Stomach (tissue), 9 donors: ENCODE data around the gene PRKACA. TPM values are rescaled to one million over a fixed set of nuclear protein-coding genes. Genes with fewer than 3 reads are reported as not detected.

ENCODE experiments used
- DNase-seq, 2 donors: peaks; one replicate each; pipeline versions ENCODE4 v3.0.0 to v3.0.0-alpha.2; 2013 to 2019
- H3K27ac ChIP-seq, 5 donors: fragments of 200-600 bp in 4 of 5; sonication (generic) in 4 of 5; one replicate each; pipeline ENCODE4 v1.5.1; 2013 to 2019; ENCODE audit warnings: mild to moderate bottlenecking in 1 of 5, moderate library complexity in 1 of 5
- H3K27me3 ChIP-seq, 3 donors: fragments of 200-600 bp; sonication (generic); one replicate each; pipeline ENCODE4 v1.5.1; 2017 to 2019; ENCODE audit warnings: mixed run types in 1 of 3
- H3K36me3 ChIP-seq, 4 donors: fragments of 200-600 bp; sonication (generic); 1 replicate in 3 of 4; 2 replicates in 1 of 4; pipeline ENCODE4 v1.5.1; 2016 to 2019
- H3K4me1 ChIP-seq, 4 donors: fragments of 200-600 bp; sonication (generic); one replicate each; pipeline ENCODE4 v1.5.1; 2016 to 2019
- H3K4me3 ChIP-seq, 4 donors: fragments of 200-600 bp; sonication (generic) in 3 of 4; one replicate each; pipeline ENCODE4 v1.5.1; 2016 to 2019; ENCODE audit warnings: mild to moderate bottlenecking in 1 of 4
- H3K9me3 ChIP-seq, 4 donors: fragments of 200-600 bp; sonication (generic); one replicate each; pipeline ENCODE4 v1.5.1; 2016 to 2019
- EP300 ChIP-seq: sonication (generic); formaldehyde crosslinking; IDR thresholded peaks from one replicate; pipeline ENCODE4 v1.6.1; 2017; ENCODE audit warnings: antibody characterized with exemption
- POLR2A ChIP-seq, 4 donors: fragments of 450-650 bp; IDR thresholded peaks; one replicate each; pipeline ENCODE4 v1.6.1; 2016; ENCODE audit warnings: antibody characterized with exemption in 4 of 4, control low read depth in 2 of 4, mild to moderate bottlenecking in 1 of 4, moderate library complexity in 1 of 4
- POLR2AphosphoS5 ChIP-seq, 3 donors: sonication (generic); formaldehyde crosslinking; IDR thresholded peaks; one replicate each; pipeline ENCODE4 v1.6.1; 2016; ENCODE audit warnings: antibody characterized with exemption in 3 of 3
- WGBS, 5 donors: extraction: QIAGEN DNeasy Blood & Tissue Kit in 3 of 5; methylation state at CpG; one replicate each; pipeline versions ENCODE4 v1.1.5 to v1.1.7; 2013 to 2018; 5-methylcytosine and 5-hydroxymethylcytosine counted together
- intact Hi-C: fragments of 100-400 bp; cut with DNase I; formaldehyde crosslinking; loops from one replicate; pipeline ENCODE4 v1.15.1; 2023; ENCODE audit warnings: low total_unique reads
- polyA plus RNA-seq, 3 donors: library from polyadenylated mRNA; stranded (reverse); fragments of 200-250 nt; gene quantifications; one replicate each; pipeline ENCODE4 v1.2.3, GENCODE V29; 2013
- total RNA-seq, 5 donors: library from RNA; depleted of rRNA; stranded (reverse); fragments of >200 nt; gene quantifications; one replicate each; pipeline versions ENCODE4 v1.1.0 to v1.2.3, GENCODE V29; 2014 to 2016
- TF ChIP-seq, protein P1 (sequence below), 7 experiments: fragments of 450-650 bp in 4 of 7; fragments of 200-600 bp in 3 of 7; sonication (generic) in 3 of 7; IDR thresholded peaks; one replicate each; pipeline ENCODE4 v1.5.1; 2016 to 2019; ENCODE audit warnings: antibody characterized with exemption in 7 of 7, control low read depth in 2 of 7, mild to moderate bottlenecking in 1 of 7
- donor health status: healthy with polysubstance abuse.
- donor health status: Bipolar disorder and iron deficiency.
- donor health status: healthy.

PRKACA gene
- total and polyA plus RNA-seq, 8 donors, result 14.7 to 159 (median 29.9) TPM

DNA sequence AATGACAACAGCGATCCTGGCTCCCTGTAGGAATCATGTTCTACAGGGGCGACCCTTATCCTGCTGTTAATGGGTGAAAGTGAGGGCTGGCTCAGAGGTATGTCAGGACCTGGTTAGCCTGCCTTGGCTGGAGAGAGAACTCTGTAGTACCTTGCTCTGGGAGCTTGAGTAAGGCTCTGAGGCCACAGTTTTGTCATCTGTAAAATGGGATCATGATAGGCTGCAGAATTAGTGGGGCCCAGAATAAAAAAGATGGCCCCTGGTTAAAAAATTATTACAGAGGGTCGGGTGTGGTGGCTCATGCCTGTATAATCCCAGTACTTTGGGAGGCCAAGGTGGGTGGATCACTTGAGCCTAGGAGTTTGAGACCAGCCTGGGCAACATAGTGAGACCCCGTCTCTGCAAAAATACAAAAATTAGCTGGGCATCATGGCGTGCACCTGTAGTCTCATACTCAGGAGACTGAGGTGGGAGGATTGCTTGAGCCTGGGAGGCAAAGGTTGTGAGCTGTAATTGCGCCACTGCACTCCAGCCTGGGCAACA lies 16.5 kb downstream of the PRKACA start:
- H3K36me3 ChIP-seq, result peaks cover 47 to 99% (median 98%) of the 10 kb centered on the region in 4 donors
- H3K4me1 ChIP-seq, result no peaks in the 10 kb centered on the region
- no peaks in the 10 kb centered on the region for H3K27me3 ChIP-seq
- H3K27ac ChIP-seq, result no peak overlapping the region
- TF ChIP-seq POLR2A (IDR thresholded peaks at IDR 0.05), result no peak
- TF ChIP-seq, protein P1, sequence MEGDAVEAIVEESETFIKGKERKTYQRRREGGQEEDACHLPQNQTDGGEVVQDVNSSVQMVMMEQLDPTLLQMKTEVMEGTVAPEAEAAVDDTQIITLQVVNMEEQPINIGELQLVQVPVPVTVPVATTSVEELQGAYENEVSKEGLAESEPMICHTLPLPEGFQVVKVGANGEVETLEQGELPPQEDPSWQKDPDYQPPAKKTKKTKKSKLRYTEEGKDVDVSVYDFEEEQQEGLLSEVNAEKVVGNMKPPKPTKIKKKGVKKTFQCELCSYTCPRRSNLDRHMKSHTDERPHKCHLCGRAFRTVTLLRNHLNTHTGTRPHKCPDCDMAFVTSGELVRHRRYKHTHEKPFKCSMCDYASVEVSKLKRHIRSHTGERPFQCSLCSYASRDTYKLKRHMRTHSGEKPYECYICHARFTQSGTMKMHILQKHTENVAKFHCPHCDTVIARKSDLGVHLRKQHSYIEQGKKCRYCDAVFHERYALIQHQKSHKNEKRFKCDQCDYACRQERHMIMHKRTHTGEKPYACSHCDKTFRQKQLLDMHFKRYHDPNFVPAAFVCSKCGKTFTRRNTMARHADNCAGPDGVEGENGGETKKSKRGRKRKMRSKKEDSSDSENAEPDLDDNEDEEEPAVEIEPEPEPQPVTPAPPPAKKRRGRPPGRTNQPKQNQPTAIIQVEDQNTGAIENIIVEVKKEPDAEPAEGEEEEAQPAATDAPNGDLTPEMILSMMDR (IDR thresholded peaks at IDR 0.05), result no peak
- TF ChIP-seq EP300, result no peak
- TF ChIP-seq POLR2AphosphoS5 (IDR thresholded peaks at IDR 0.05), result no peak
- WGBS, 5 donors, result 95 to 97% (median 96%) methylated on average over 6 of the region's 6 CpGs
- intact Hi-C loops, result no loop called here
- H3K9me3 ChIP-seq, result no peaks in the 10 kb centered on the region
- H3K4me3 ChIP-seq, result no peak overlapping the region
- no peak for DNase-seq

GRCh38 chr19:14097532-14098151 lies 19.9 kb downstream of the PRKACA start:
- no peaks in the 10 kb centered on the region for H3K4me1 ChIP-seq
- intact Hi-C loops, result no loop called here
- WGBS, 5 donors, result 78 to 85% (median 83%) methylated on average over 21 of the region's 21 CpGs
- no peak overlapping the region for H3K4me3 ChIP-seq
- TF ChIP-seq POLR2A (IDR thresholded peaks at IDR 0.05) (no peak), EP300 (no peak), POLR2AphosphoS5 (IDR thresholded peaks at IDR 0.05) (no peak)
- TF ChIP-seq, protein P1 (IDR thresholded peaks at IDR 0.05), result no peak
- peaks cover 33 to 70% (median 65%) of the 10 kb centered on the region in 4 donors for H3K36me3 ChIP-seq
- no peak for DNase-seq
- H3K27me3 ChIP-seq, result no peaks in the 10 kb centered on the region
- H3K27ac ChIP-seq, result no peak overlapping the region
- H3K9me3 ChIP-seq, result peaks cover 0 to 10% (median 9%) of the 10 kb centered on the region in 4 donors

GRCh38 chr19:14096272-14096992 lies 21.1 kb downstream of the PRKACA start:
- peaks cover 26 to 58% (median 53%) of the 10 kb centered on the region in 4 donors for H3K36me3 ChIP-seq
- TF ChIP-seq EP300 (no peak), POLR2A (IDR thresholded peaks at IDR 0.05) (no peak), POLR2AphosphoS5 (IDR thresholded peaks at IDR 0.05) (no peak)
- TF ChIP-seq, protein P1 (IDR thresholded peaks at IDR 0.05), result no peak
- H3K4me1 ChIP-seq, result peaks cover 6 to 9% (median 9%) of the 10 kb centered on the region in 4 donors
- DNase-seq, result no peak
- WGBS, 5 donors, result 91 to 96% (median 94%) methylated on average over 10 to 11 of the region's 11 CpGs
- no peak overlapping the region for H3K4me3 ChIP-seq
- peaks cover 0 to 10% (median 9%) of the 10 kb centered on the region in 4 donors for H3K9me3 ChIP-seq
- H3K27ac ChIP-seq, result no peak overlapping the region
- intact Hi-C loops, result no loop called here
- no peaks in the 10 kb centered on the region for H3K27me3 ChIP-seq

- peaks cover 6 to 13% (median 11%) of the 10 kb centered on the region in 4 donors for H3K4me1 ChIP-seq
- no peaks in the 10 kb centered on the region for H3K27me3 ChIP-seq
- WGBS, 5 donors, result 71 to 85% (median 81%) methylated on average over 7 of the region's 7 CpGs
- H3K4me3 ChIP-seq, result no peak overlapping the region
- intact Hi-C loops, result no loop called here
- peaks cover 15 to 42% (median 37%) of the 10 kb centered on the region in 4 donors for H3K36me3 ChIP-seq
- H3K27ac ChIP-seq, result no peak overlapping the region
- H3K9me3 ChIP-seq, result peaks cover 0 to 10% (median 9%) of the 10 kb centered on the region in 4 donors
- TF ChIP-seq EP300 (no peak), POLR2A (IDR thresholded peaks at IDR 0.05) (no peak), POLR2AphosphoS5 (IDR thresholded peaks at IDR 0.05) (no peak)
- TF ChIP-seq, protein P1 (IDR thresholded peaks at IDR 0.05), result no peak
- no peak for DNase-seq
These were observed 22.7 kb downstream of the PRKACA start for GRCh38 chr19:14094854-14095253.
